Astrocyte (in vitro differentiated cells and primary cell): ENCODE results near the gene RASGRP2. TPM values are rescaled to one million over a fixed set of nuclear protein-coding genes. Genes with fewer than 3 reads are reported as not detected.

ENCODE experiments used
- DNase-seq: peaks from one replicate; pipeline ENCODE4 v3.0.0-alpha.2; 2010; ENCODE audit warnings: low read depth
- FAIRE-seq: peaks from 2 replicates; lab custom pipeline; 2011; peaks lifted over from hg19 to GRCh38; lab: Jason Lieb, UNC
- H2AFZ ChIP-seq: 2 replicates; pipeline ENCODE4 v1.6.0; 2012; ENCODE audit warnings: low read depth, low read length, inconsistent platforms
- H3K27ac ChIP-seq: 2 replicates; pipeline ENCODE4 v1.5.1; 2011; ENCODE audit warnings: low read depth, low read length, inconsistent platforms
- H3K27me3 ChIP-seq: 2 replicates; pipeline ENCODE4 v1.6.0; 2011; ENCODE audit warnings: low read length, inconsistent platforms; ENCODE audit not compliant: insufficient read depth
- H3K36me3 ChIP-seq: 2 replicates; pipeline ENCODE4 v1.5.1; 2011; ENCODE audit warnings: low read length, inconsistent platforms; ENCODE audit not compliant: insufficient read depth
- H3K4me1 ChIP-seq: 2 replicates; pipeline ENCODE4 v1.5.1; 2011; ENCODE audit warnings: low read length, inconsistent platforms; ENCODE audit not compliant: insufficient read depth
- H3K4me2 ChIP-seq: 2 replicates; pipeline ENCODE4 v1.6.0; 2012; ENCODE audit warnings: low read length, inconsistent platforms
- H3K4me3 ChIP-seq: 2 replicates; pipeline ENCODE4 v1.5.1; 2011; ENCODE audit warnings: low read depth, mild to moderate bottlenecking, low read length, inconsistent platforms; ENCODE audit not compliant: insufficient read depth
- H3K79me2 ChIP-seq: 2 replicates; pipeline ENCODE4 v1.6.0; 2012; ENCODE audit warnings: mild to moderate bottlenecking, low read length, inconsistent platforms; ENCODE audit not compliant: insufficient read depth
- H3K9ac ChIP-seq: 2 replicates; pipeline ENCODE4 v1.6.0; 2012; ENCODE audit warnings: mild to moderate bottlenecking, low read length, inconsistent platforms
- H3K9me3 ChIP-seq: 2 replicates; pipeline ENCODE4 v1.5.1; 2012; ENCODE audit warnings: low read depth, mild to moderate bottlenecking, low read length, inconsistent platforms; ENCODE audit not compliant: insufficient read depth
- H4K20me1 ChIP-seq: 2 replicates; pipeline ENCODE4 v1.6.0; 2012; ENCODE audit warnings: low read length, inconsistent platforms; ENCODE audit not compliant: insufficient read depth
- H3K27ac Mint-ChIP-seq: one replicate; pipeline ENCODE4 v1.8.0; 2021; ENCODE audit warnings: mild to moderate bottlenecking, mixed read lengths; ENCODE audit not compliant: unreplicated experiment
- H3K27me3 Mint-ChIP-seq: one replicate; pipeline ENCODE4 v1.8.0; 2021; ENCODE audit warnings: low read depth, mixed read lengths; ENCODE audit not compliant: unreplicated experiment
- H3K36me3 Mint-ChIP-seq: one replicate; pipeline ENCODE4 v1.8.0; 2021; ENCODE audit warnings: low read depth, mixed read lengths; ENCODE audit not compliant: unreplicated experiment
- H3K4me1 Mint-ChIP-seq: one replicate; pipeline ENCODE4 v1.8.0; 2021; ENCODE audit warnings: low read depth, mixed read lengths; ENCODE audit not compliant: unreplicated experiment
- H3K4me3 Mint-ChIP-seq: one replicate; pipeline ENCODE4 v1.8.0; 2021; ENCODE audit warnings: mild to moderate bottlenecking, moderate library complexity, mixed read lengths; ENCODE audit not compliant: unreplicated experiment
- H3K9me3 Mint-ChIP-seq: one replicate; pipeline ENCODE4 v1.8.0; 2021; ENCODE audit warnings: mild to moderate bottlenecking, mixed read lengths; ENCODE audit not compliant: unreplicated experiment
- EZH2 ChIP-seq: IDR thresholded peaks from 2 replicates; pipeline ENCODE4 v1.6.1; 2012; ENCODE audit warnings: mild to moderate bottlenecking, low read length, inconsistent platforms; ENCODE audit not compliant: insufficient read depth
- total RNA-seq: library from RNA; stranded (reverse); gene quantifications from 2 replicates; pipeline ENCODE4 v1.2.1, GENCODE V29; 2021
- TF ChIP-seq, protein P1 (sequence below): IDR thresholded peaks from 2 replicates; pipeline ENCODE4 v1.5.1; 2011; ENCODE audit warnings: low read depth, mild to moderate bottlenecking, inconsistent platforms, low read length, moderate library complexity; ENCODE audit not compliant: insufficient read depth

The RASGRP2 gene
- total RNA-seq, 1 donor from 2014 or later: 3.9 TPM

DNA sequence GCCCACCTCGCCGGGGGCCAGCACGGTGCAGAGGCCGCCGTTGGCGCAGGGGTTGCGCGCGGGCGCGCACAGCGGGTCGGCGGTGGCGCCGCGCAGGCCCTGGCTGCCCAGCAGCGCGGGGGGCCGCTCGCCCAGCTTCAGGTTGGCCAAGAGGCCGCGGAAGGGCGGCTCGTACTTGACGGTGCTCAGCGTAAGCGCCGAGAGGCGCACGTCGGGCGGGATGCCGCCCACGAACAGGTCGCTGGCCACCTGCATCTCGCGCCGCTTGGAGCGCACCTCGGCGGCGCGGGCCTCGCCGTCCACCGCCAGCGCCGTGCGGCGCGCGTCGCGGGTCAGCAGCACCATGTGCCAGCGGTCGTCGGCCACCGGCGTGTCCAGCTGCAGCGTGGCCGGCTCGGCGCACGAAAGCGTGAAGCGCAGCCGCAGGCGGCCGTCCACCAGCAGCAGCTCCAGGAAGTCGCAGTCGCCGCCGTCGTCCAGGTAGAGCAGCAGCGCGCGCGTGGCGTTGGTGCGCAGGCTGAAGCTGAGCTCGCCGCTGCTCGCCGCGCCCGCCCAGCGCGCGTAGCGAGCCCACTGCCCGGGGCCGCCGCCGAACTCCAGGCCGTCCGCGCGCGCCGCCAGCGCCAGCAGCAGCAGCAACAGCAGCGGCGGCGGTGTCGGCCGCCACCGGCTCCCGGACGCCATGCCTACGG, 30.8 kb downstream of the RASGRP2 start:
- Histone ChIP-seq H3K4me1 (peaks cover 12% of the 10 kb centered on the region), H3K4me2 (peak overlapping the region; percentile 11), H3K9me3 (no peaks in the 10 kb centered on the region), H3K27ac (no peak overlapping the region), H3K79me2 (no peaks in the 10 kb centered on the region), H3K36me3 (no peaks in the 10 kb centered on the region), H3K9ac (no peak overlapping the region), H3K27me3 (peaks cover 22% of the 10 kb centered on the region), H2AFZ (peak overlapping the region; percentile 10), H3K4me3 (no peak overlapping the region), H4K20me1 (no peaks in the 10 kb centered on the region)
- peak; percentile 22 for DNase-seq
- Mint-ChIP-seq H3K27me3 (peaks cover 67% of the 10 kb centered on the region), H3K9me3 (no peaks in the 10 kb centered on the region), H3K27ac (no peak overlapping the region), H3K36me3 (no peaks in the 10 kb centered on the region), H3K4me3 (no peak overlapping the region), H3K4me1 (peaks cover 12% of the 10 kb centered on the region)
- FAIRE-seq: no peak
- peak; percentile 69 for TF ChIP-seq EZH2
- TF ChIP-seq, protein P1, sequence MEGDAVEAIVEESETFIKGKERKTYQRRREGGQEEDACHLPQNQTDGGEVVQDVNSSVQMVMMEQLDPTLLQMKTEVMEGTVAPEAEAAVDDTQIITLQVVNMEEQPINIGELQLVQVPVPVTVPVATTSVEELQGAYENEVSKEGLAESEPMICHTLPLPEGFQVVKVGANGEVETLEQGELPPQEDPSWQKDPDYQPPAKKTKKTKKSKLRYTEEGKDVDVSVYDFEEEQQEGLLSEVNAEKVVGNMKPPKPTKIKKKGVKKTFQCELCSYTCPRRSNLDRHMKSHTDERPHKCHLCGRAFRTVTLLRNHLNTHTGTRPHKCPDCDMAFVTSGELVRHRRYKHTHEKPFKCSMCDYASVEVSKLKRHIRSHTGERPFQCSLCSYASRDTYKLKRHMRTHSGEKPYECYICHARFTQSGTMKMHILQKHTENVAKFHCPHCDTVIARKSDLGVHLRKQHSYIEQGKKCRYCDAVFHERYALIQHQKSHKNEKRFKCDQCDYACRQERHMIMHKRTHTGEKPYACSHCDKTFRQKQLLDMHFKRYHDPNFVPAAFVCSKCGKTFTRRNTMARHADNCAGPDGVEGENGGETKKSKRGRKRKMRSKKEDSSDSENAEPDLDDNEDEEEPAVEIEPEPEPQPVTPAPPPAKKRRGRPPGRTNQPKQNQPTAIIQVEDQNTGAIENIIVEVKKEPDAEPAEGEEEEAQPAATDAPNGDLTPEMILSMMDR: no peak

DNA sequence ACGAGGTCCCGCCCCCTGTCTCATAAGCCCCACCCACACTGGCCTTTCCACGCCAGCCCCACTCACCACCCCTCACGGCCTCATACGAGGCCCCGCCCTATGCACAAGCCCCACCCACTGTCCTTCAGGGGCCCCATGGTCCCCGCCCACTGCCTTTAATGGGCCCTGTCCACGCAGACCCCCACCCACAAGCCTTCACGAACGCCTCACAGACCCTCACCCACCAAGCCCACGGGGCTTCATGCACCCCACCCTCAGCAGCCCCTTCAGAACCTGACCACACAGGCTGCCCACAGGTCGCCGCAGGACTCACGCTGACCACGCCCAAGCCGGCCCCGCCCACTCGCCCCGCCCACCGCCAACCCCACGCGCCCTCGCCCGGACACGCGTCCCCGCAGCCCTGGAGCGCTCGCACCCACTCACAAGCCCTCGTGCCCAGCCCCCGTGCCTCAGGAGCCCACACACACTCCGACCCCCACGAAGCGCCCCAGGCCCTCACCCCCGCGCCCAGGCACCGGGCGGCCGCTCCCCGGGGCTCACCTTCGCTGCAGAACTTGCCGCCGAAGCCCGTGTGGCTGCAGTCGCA, 31.4 kb downstream of the RASGRP2 start:
- Histone ChIP-seq H3K4me2 (no peak overlapping the region), H3K27me3 (peaks cover 19% of the 10 kb centered on the region), H3K36me3 (no peaks in the 10 kb centered on the region), H3K9me3 (no peaks in the 10 kb centered on the region), H3K27ac (no peak overlapping the region), H2AFZ (no peak overlapping the region), H3K4me3 (no peak overlapping the region), H3K4me1 (peaks cover 12% of the 10 kb centered on the region), H4K20me1 (no peaks in the 10 kb centered on the region), H3K79me2 (no peaks in the 10 kb centered on the region), H3K9ac (no peak overlapping the region)
- Mint-ChIP-seq H3K4me1 (peaks cover 12% of the 10 kb centered on the region), H3K27me3 (peaks cover 62% of the 10 kb centered on the region), H3K9me3 (no peaks in the 10 kb centered on the region), H3K27ac (no peak overlapping the region), H3K4me3 (no peak overlapping the region), H3K36me3 (no peaks in the 10 kb centered on the region)
- no peak for TF ChIP-seq EZH2
- TF ChIP-seq, protein P1: no peak
- no peak for DNase-seq
- no peak for FAIRE-seq

DNA sequence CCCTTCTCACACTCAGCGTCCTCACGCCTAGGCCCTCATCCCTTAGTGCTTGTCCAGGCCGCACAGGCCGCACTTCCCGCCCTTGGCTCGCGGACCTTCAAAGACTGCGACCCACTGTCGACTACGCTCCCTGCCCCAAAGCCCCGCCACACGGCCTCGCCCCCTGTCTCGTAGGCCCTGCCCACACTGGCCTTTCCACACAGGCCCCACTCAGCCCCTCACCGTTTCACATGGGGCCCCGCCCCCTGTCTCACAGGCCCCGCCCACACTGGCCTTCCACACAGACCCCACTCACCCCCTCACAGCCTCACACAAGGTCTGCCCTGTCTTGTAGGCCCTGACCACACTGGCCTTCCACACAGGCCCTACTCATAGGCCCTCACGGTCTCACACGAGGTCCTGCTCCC, 32.0 kb downstream of the RASGRP2 start:
- Histone ChIP-seq H4K20me1 (no peaks in the 10 kb centered on the region), H3K27ac (no peak overlapping the region), H3K4me3 (no peak overlapping the region), H3K36me3 (no peaks in the 10 kb centered on the region), H3K27me3 (peaks cover 17% of the 10 kb centered on the region), H2AFZ (no peak overlapping the region), H3K9ac (no peak overlapping the region), H3K9me3 (no peaks in the 10 kb centered on the region), H3K4me1 (peaks cover 12% of the 10 kb centered on the region), H3K4me2 (no peak overlapping the region), H3K79me2 (no peaks in the 10 kb centered on the region)
- H3K36me3 Mint-ChIP-seq: no peaks in the 10 kb centered on the region
- TF ChIP-seq EZH2: no peak
- TF ChIP-seq, protein P1: no peak
- DNase-seq (no peak), FAIRE-seq (no peak)
- H3K4me3 Mint-ChIP-seq: no peak overlapping the region
- H3K27me3 Mint-ChIP-seq: peaks cover 57% of the 10 kb centered on the region
- H3K9me3 Mint-ChIP-seq: no peaks in the 10 kb centered on the region
- H3K27ac Mint-ChIP-seq: no peak overlapping the region
- H3K4me1 Mint-ChIP-seq: peaks cover 12% of the 10 kb centered on the region
